ENCODE measurements around the gene LUZP1. TPM values are rescaled to one million over a fixed set of nuclear protein-coding genes. Genes with fewer than 3 reads are reported as not detected.

The LUZP1 gene
- total RNA-seq, 4 donors from 2014 or later, result 9.1 to 41.4 (median 27.3) TPM

DNA sequence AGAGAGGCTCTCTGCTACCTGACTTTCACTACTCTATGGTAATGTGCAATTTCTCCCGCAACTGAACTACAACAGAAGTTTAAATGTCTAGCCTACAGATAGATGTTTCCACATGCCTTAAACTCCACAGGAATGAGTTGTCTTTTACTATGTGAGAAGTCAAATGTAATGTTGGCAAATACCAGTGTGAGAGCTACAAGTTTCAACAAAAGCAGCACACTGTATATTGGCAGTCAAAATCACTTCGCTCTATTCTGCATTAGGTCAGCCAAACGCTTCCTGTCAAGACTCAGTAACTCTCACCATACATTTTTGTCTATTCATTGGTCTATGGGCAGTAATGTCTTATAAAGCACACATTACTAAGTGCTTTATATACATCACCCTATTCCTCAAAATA, 41.9 kb downstream of the LUZP1 start:
- DNase-seq, result no peak
- Histone ChIP-seq H3K9me3 (no peaks in the 10 kb centered on the region), H3K4me1 (no peaks in the 10 kb centered on the region), H3K27ac (no peak overlapping the region), H3K27me3 (no peaks in the 10 kb centered on the region), H3K4me3 (no peak overlapping the region), H3K36me3 (no peaks in the 10 kb centered on the region)
- no peak for TF ChIP-seq POLR2A (IDR thresholded peaks at IDR 0.05)
- TF ChIP-seq, protein P1, sequence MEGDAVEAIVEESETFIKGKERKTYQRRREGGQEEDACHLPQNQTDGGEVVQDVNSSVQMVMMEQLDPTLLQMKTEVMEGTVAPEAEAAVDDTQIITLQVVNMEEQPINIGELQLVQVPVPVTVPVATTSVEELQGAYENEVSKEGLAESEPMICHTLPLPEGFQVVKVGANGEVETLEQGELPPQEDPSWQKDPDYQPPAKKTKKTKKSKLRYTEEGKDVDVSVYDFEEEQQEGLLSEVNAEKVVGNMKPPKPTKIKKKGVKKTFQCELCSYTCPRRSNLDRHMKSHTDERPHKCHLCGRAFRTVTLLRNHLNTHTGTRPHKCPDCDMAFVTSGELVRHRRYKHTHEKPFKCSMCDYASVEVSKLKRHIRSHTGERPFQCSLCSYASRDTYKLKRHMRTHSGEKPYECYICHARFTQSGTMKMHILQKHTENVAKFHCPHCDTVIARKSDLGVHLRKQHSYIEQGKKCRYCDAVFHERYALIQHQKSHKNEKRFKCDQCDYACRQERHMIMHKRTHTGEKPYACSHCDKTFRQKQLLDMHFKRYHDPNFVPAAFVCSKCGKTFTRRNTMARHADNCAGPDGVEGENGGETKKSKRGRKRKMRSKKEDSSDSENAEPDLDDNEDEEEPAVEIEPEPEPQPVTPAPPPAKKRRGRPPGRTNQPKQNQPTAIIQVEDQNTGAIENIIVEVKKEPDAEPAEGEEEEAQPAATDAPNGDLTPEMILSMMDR (IDR thresholded peaks at IDR 0.05), result no peak
- intact Hi-C loops (cut with DNase I; ENCODE audit: low total_unique reads), result no loop called here

DNA sequence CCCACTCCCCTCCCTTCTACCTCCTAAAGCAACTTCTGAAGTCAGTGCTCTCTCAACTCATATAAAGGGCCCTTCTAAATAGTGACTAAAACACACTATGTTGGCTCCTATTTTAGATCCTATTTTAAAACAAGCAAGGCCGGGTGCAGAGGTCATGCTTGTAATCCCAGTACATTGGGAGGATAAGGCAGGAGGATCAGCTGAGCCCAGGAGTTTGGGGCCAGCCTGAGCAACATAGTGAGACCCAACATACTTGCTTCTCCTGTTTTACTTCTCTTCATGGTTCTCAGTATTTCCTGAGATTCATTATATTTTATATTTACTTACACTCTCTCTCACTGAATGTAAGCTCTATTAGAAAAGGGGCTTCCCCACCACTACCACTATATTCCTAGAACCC, 42.5 kb downstream of the LUZP1 start:
- Histone ChIP-seq H3K27ac (no peak overlapping the region), H3K9me3 (no peaks in the 10 kb centered on the region), H3K36me3 (no peaks in the 10 kb centered on the region), H3K27me3 (no peaks in the 10 kb centered on the region), H3K4me3 (no peak overlapping the region), H3K4me1 (no peaks in the 10 kb centered on the region)
- TF ChIP-seq, protein P1 (IDR thresholded peaks at IDR 0.05), result no peak
- no peak for TF ChIP-seq POLR2A (IDR thresholded peaks at IDR 0.05)
- intact Hi-C loops (cut with DNase I; ENCODE audit: low total_unique reads), result no loop called here
- no peak for DNase-seq

DNA sequence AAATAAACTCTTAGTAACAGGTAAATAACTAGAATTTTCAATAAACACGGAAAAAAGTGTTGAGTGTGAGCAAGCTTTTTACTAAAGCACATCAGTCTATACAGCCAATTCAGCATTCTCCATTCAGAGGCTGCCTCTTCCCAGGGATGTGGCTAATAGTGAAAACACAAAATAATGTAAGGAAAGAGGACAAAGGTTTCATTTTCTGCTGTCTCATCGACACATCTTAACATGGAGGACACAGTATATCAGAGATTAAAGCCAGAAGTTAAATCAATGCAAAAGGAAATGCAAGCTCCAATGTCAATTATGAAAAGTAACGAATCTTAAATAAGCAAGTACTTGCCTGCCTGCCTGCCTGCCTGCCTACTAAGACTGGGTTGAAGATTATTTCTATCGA, 43.2 kb downstream of the LUZP1 start:
- Histone ChIP-seq H3K4me3 (no peak overlapping the region), H3K9me3 (no peaks in the 10 kb centered on the region), H3K27me3 (no peaks in the 10 kb centered on the region), H3K4me1 (no peaks in the 10 kb centered on the region), H3K27ac (no peak overlapping the region), H3K36me3 (no peaks in the 10 kb centered on the region)
- intact Hi-C loops (cut with DNase I; ENCODE audit: low total_unique reads), result no loop called here
- no peak for DNase-seq
- TF ChIP-seq POLR2A (IDR thresholded peaks at IDR 0.05), result no peak
- TF ChIP-seq, protein P1 (IDR thresholded peaks at IDR 0.05), result no peak

DNA sequence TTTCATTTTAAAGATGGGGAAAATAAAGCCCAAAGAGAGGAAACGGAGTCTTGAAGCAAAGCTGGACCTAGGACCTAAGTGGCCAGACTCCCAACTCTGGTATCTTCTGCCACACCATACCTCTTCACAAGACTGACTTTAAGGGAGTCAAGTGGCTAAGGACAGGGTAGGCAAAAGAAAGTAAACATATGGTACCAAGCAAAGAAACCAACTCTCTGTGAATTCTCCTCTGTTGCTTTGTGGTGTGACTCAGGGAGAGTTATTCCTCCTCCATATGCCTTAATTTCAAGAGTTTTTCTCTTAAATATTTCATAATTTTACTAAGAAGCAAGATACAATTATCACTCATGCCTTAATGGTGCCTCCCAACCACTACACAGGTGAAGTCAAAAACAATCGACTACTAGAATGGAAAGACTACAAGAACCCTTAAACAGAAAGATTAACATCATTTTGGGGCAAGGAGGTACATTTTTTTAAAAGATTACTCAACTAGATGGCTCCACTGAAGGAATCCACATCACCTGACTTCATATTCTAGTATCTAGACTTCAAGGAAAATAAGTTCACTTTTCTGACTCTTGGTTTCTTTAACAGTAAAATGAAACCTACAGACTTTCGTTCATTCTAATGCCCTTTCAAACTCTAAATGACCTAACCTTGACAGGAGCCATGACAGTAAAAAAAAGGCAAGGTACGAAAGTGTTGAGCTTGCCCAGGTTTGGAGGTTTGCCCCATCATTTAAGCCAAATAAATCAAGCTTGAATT, 44.2 kb downstream of the LUZP1 start:
- Histone ChIP-seq H3K9me3 (no peaks in the 10 kb centered on the region), H3K27ac (no peak overlapping the region), H3K4me3 (no peak overlapping the region), H3K36me3 (no peaks in the 10 kb centered on the region), H3K27me3 (no peaks in the 10 kb centered on the region), H3K4me1 (no peaks in the 10 kb centered on the region)
- no peak for DNase-seq
- TF ChIP-seq, protein P1 (IDR thresholded peaks at IDR 0.05), result no peak
- no peak for TF ChIP-seq POLR2A (IDR thresholded peaks at IDR 0.05)
- intact Hi-C loops (cut with DNase I; ENCODE audit: low total_unique reads), result no loop called here

DNA sequence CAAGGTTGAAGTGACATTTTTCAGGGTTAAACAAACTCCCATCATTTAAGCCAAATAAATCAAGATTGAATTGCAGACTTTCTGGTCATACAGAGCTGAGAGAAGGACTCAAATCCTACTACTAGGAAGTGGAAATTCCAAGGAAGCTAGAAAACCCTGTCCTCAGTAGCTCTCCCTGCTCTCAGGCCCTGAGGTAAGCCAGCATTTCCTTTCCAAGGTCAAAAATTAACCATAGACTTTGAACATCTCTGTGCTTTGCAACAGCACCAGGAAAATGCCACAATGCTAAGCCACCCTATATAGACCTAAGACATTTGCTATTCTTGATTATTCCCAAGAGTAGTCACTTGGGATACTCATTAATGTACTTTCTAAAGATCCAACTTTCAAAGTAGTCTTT, 45.1 kb downstream of the LUZP1 start:
- H3K36me3 ChIP-seq, result no peaks in the 10 kb centered on the region
- intact Hi-C loops (cut with DNase I; ENCODE audit: low total_unique reads), result no loop called here
- TF ChIP-seq, protein P1 (IDR thresholded peaks at IDR 0.05), result no peak
- TF ChIP-seq POLR2A (IDR thresholded peaks at IDR 0.05), result no peak
- no peaks in the 10 kb centered on the region for H3K27me3 ChIP-seq
- peak overlapping the region in 1 of 2 donors; percentile 36 for H3K27ac ChIP-seq
- H3K4me3 ChIP-seq, result no peak overlapping the region
- no peak for DNase-seq
- H3K9me3 ChIP-seq, result no peaks in the 10 kb centered on the region
- H3K4me1 ChIP-seq, result no peaks in the 10 kb centered on the region
